Endodermal cell (in vitro differentiated cells): ENCODE results near the gene ZDHHC7. TPM values are rescaled to one million over a fixed set of nuclear protein-coding genes. Genes with fewer than 3 reads are reported as not detected.

Experiments used
- DNase-seq: peaks from one replicate; pipeline ENCODE4 v3.0.0-alpha.2; 2017
- H3K27ac ChIP-seq: 2 replicates; pipeline ENCODE4 v1.5.1; 2013; ENCODE audit warnings: mild to moderate bottlenecking, low read depth, low read length, moderate library complexity
- H3K27me3 ChIP-seq: 2 replicates; pipeline ENCODE4 v1.6.1; 2013; ENCODE audit warnings: mild to moderate bottlenecking, low read length, moderate library complexity; ENCODE audit not compliant: insufficient read depth, control insufficient read depth, poor library complexity, severe bottlenecking
- H3K36me3 ChIP-seq: 2 replicates; pipeline ENCODE4 v1.7.0; 2013; ENCODE audit warnings: mild to moderate bottlenecking, low read length, moderate library complexity; ENCODE audit not compliant: control insufficient read depth, insufficient read depth
- H3K4me1 ChIP-seq: one replicate; pipeline ENCODE4 v1.7.0; 2013; ENCODE audit warnings: low read length; ENCODE audit not compliant: control insufficient read depth, insufficient read depth
- H3K4me3 ChIP-seq: 2 replicates; pipeline ENCODE4 v1.5.1; 2013; ENCODE audit warnings: mild to moderate bottlenecking, low read length, moderate library complexity
- H3K9ac ChIP-seq: 2 replicates; pipeline ENCODE4 v1.6.1; 2013; ENCODE audit warnings: mild to moderate bottlenecking, low read length, moderate library complexity; ENCODE audit not compliant: poor library complexity, severe bottlenecking; ENCODE audit errors: extremely low read depth
- H3K9me3 ChIP-seq: 2 replicates; pipeline ENCODE4 v1.6.1; 2013; ENCODE audit warnings: mild to moderate bottlenecking, low read length, moderate library complexity; ENCODE audit not compliant: control insufficient read depth
- H3K27ac Mint-ChIP-seq: 2 replicates; pipeline ENCODE4 v1.8.0; 2020; ENCODE audit warnings: mixed read lengths
- H3K27me3 Mint-ChIP-seq: 2 replicates; pipeline ENCODE4 v1.8.0; 2021; ENCODE audit warnings: mild to moderate bottlenecking, mixed read lengths; ENCODE audit not compliant: insufficient read depth
- H3K36me3 Mint-ChIP-seq: 2 replicates; pipeline ENCODE4 v1.8.0; 2020; ENCODE audit warnings: low read depth, mixed read lengths
- H3K4me1 Mint-ChIP-seq: 2 replicates; pipeline ENCODE4 v1.8.0; 2020; ENCODE audit warnings: mixed read lengths
- H3K4me3 Mint-ChIP-seq: 2 replicates; pipeline ENCODE4 v1.8.0; 2020; ENCODE audit warnings: mild to moderate bottlenecking, moderate library complexity, mixed read lengths
- H3K9me3 Mint-ChIP-seq: 2 replicates; pipeline ENCODE4 v1.8.0; 2020; ENCODE audit warnings: mild to moderate bottlenecking, mixed read lengths
- WGBS, 2 experiments: methylation state at CpG; one replicate each; pipeline versions ENCODE4 v1.1.5 to v1.1.7; 2013; ENCODE audit warnings: missing lambda C conversion rate in 2 of 2, mixed read lengths in 1 of 2; ENCODE audit not compliant: insufficient coverage in 1 of 2, insufficient read length in 1 of 2; 5-methylcytosine and 5-hydroxymethylcytosine counted together
- total RNA-seq, 2 donors: library from RNA; stranded (reverse); fragmentation: NEBNext Ultra II Directional in 1 of 2; extraction: Animal tissue kit (Norgen Biotek cat#: 25700) in 1 of 2; gene quantifications; 2 replicates in 1 of 2; 3 replicates in 1 of 2; pipeline ENCODE4 v1.2.1, GENCODE V29; 2021
- TF ChIP-seq, protein P1 (sequence below): fragments of 200-600 bp; sonication (generic); conservative IDR thresholded peaks from 2 replicates; pipeline ENCODE4 v1.5.0; 2021; ENCODE audit warnings: antibody characterized with exemption, mild to moderate bottlenecking

ZDHHC7 gene
- total RNA-seq, 2 donors from 2014 or later = 58.7 to 61.8 TPM

- H3K9me3 Mint-ChIP-seq = no peaks in the 10 kb centered on the region
- 90 to 98% methylated on average over 5 to 9 of the region's 9 CpGs for WGBS, 2 experiments
- no peaks in the 10 kb centered on the region for H3K27me3 ChIP-seq
These were observed 73.9 kb downstream of the ZDHHC7 start for GRCh38 chr16:84937196-84938005.

DNA sequence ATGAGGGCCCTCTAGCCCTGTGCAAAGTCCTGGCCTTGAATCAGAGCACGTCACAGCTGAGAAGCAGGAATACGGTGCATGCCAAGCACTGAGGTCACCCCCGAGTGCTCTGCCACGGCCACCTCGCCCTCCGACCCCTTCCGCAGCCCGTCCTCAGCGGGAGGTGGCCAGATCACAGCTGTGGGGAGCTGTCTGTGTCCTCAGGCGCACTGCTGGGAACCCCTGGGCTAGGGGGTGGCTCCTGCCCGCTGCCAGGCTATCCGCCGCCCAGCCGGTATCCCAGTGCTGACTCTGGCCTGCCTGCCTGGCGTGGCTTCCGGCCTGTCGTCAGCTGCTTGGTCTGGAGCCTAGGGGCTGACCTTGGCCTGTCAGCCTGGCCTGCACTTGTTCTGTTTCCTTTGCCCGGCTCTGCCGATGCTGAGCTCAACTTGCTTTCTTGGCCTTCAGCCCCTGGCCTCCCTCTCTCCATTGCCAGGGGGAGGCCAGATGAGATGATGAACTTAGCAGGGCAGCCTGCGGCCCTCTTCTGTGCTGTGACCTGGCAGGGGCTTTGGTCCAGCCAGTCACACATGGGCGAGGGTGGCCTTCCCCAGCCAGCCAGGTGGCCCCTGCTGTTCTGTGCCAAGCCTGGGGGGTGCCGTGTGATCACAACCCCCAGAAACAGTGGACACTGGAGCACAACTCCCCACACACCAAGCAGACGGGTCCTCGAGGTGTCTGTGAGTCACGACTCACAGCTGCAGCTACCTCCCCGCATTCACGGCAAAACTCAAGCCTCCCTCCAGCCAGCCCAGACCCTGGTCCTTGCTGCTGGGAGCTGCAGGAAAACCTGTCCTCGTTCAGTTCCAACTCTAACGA, 77.3 kb downstream of the ZDHHC7 start:
- Mint-ChIP-seq H3K9me3 (no peaks in the 10 kb centered on the region), H3K27me3 (no peaks in the 10 kb centered on the region), H3K36me3 (no peaks in the 10 kb centered on the region), H3K4me1 (no peaks in the 10 kb centered on the region), H3K4me3 (no peak overlapping the region), H3K27ac (no peak overlapping the region)
- Histone ChIP-seq H3K36me3 (no peaks in the 10 kb centered on the region), H3K4me3 (no peak overlapping the region), H3K9ac (no peak overlapping the region), H3K27ac (no peak overlapping the region), H3K9me3 (no peaks in the 10 kb centered on the region), H3K27me3 (no peaks in the 10 kb centered on the region), H3K4me1 (no peaks in the 10 kb centered on the region)
- TF ChIP-seq, protein P1, sequence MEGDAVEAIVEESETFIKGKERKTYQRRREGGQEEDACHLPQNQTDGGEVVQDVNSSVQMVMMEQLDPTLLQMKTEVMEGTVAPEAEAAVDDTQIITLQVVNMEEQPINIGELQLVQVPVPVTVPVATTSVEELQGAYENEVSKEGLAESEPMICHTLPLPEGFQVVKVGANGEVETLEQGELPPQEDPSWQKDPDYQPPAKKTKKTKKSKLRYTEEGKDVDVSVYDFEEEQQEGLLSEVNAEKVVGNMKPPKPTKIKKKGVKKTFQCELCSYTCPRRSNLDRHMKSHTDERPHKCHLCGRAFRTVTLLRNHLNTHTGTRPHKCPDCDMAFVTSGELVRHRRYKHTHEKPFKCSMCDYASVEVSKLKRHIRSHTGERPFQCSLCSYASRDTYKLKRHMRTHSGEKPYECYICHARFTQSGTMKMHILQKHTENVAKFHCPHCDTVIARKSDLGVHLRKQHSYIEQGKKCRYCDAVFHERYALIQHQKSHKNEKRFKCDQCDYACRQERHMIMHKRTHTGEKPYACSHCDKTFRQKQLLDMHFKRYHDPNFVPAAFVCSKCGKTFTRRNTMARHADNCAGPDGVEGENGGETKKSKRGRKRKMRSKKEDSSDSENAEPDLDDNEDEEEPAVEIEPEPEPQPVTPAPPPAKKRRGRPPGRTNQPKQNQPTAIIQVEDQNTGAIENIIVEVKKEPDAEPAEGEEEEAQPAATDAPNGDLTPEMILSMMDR = no peak
- 85 to 89% methylated on average over 17 to 29 of the region's 29 CpGs for WGBS, 2 experiments
- DNase-seq = no peak

More at GRCh38 chr16:84937196-84938005, 73.9 kb downstream of the ZDHHC7 start:
- Histone ChIP-seq H3K9ac (no peak overlapping the region), H3K4me3 (no peak overlapping the region), H3K36me3 (no peaks in the 10 kb centered on the region), H3K9me3 (no peaks in the 10 kb centered on the region), H3K4me1 (no peaks in the 10 kb centered on the region), H3K27ac (no peak overlapping the region)
- H3K36me3 Mint-ChIP-seq = no peaks in the 10 kb centered on the region
- H3K27me3 Mint-ChIP-seq = no peaks in the 10 kb centered on the region
- TF ChIP-seq, protein P1 = no peak
- H3K27ac Mint-ChIP-seq = no peak overlapping the region
- no peak overlapping the region for H3K4me3 Mint-ChIP-seq
- no peaks in the 10 kb centered on the region for H3K4me1 Mint-ChIP-seq
- DNase-seq = no peak

- Histone ChIP-seq H3K9me3 (no peaks in the 10 kb centered on the region), H3K27ac (peak overlapping the region; percentile 75), H3K4me1 (no peaks in the 10 kb centered on the region), H3K27me3 (no peaks in the 10 kb centered on the region), H3K9ac (no peak overlapping the region), H3K36me3 (no peaks in the 10 kb centered on the region), H3K4me3 (no peak overlapping the region)
- no peaks in the 10 kb centered on the region for H3K4me1 Mint-ChIP-seq
- no peaks in the 10 kb centered on the region for H3K9me3 Mint-ChIP-seq
- 70 to 91% methylated on average over 4 to 5 of the region's 5 CpGs for WGBS, 2 experiments
- DNase-seq = no peak
- H3K36me3 Mint-ChIP-seq = no peaks in the 10 kb centered on the region
- H3K4me3 Mint-ChIP-seq = no peak overlapping the region
- H3K27ac Mint-ChIP-seq = no peak overlapping the region
- H3K27me3 Mint-ChIP-seq = no peaks in the 10 kb centered on the region
- TF ChIP-seq, protein P1 = no peak
These were observed 78.7 kb downstream of the ZDHHC7 start for GRCh38 chr16:84932681-84933080.
